Breast epithelium (tissue), 3 donors: ENCODE data around the gene CD8B.

Experiments used
- POLR2AphosphoS5 ChIP-seq, 3 donors: sonication (generic); formaldehyde crosslinking; IDR thresholded peaks; one replicate each; pipeline ENCODE4 v1.6.1; 2017; ENCODE audit warnings: antibody characterized with exemption in 3 of 3
- TF ChIP-seq, protein P1 (sequence below), 3 donors: fragments of 450-650 bp; IDR thresholded peaks; one replicate each; pipeline ENCODE4 v1.5.1; 2016 to 2017; ENCODE audit warnings: antibody characterized with exemption in 3 of 3, mild to moderate bottlenecking in 3 of 3, moderate library complexity in 3 of 3

DNA sequence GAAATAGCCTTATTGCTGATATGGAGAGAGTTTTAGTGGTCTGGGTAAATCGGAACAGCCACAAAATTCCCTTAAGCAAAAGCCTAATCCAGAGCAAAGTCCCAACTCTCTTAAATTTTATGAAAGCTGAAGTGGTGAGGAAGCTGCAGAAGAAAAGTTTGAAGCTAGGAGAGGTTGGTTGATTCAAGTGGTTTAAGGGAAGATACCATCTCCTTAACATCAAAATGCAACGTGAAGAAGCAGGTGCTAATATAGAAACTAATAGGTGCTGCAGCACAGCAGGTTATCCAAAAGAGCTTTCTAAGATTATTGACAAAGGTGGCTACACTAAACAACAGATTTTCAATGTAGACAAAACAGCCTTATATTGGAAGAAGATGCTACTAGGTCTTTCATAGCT lies 42.7 kb downstream of the CD8B start:
- TF ChIP-seq, protein P1, sequence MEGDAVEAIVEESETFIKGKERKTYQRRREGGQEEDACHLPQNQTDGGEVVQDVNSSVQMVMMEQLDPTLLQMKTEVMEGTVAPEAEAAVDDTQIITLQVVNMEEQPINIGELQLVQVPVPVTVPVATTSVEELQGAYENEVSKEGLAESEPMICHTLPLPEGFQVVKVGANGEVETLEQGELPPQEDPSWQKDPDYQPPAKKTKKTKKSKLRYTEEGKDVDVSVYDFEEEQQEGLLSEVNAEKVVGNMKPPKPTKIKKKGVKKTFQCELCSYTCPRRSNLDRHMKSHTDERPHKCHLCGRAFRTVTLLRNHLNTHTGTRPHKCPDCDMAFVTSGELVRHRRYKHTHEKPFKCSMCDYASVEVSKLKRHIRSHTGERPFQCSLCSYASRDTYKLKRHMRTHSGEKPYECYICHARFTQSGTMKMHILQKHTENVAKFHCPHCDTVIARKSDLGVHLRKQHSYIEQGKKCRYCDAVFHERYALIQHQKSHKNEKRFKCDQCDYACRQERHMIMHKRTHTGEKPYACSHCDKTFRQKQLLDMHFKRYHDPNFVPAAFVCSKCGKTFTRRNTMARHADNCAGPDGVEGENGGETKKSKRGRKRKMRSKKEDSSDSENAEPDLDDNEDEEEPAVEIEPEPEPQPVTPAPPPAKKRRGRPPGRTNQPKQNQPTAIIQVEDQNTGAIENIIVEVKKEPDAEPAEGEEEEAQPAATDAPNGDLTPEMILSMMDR (IDR thresholded peaks at IDR 0.05), result no peak
- TF ChIP-seq POLR2AphosphoS5 (IDR thresholded peaks at IDR 0.05), result no peak
